Glomerular visceral epithelial cell (primary cell): Measurements from ENCODE around the gene CTSZ.
"Not testable (repeated sequence)": the region's sequence is repeated elsewhere in the genome, so short reads cannot be mapped to it uniquely, and the experiment has no call there.

Source experiments
- DNase-seq: peaks from one replicate; pipeline ENCODE4 v3.0.0-alpha.2; 2016; ENCODE audit errors: extremely low spot score

CTSZ gene

DNA sequence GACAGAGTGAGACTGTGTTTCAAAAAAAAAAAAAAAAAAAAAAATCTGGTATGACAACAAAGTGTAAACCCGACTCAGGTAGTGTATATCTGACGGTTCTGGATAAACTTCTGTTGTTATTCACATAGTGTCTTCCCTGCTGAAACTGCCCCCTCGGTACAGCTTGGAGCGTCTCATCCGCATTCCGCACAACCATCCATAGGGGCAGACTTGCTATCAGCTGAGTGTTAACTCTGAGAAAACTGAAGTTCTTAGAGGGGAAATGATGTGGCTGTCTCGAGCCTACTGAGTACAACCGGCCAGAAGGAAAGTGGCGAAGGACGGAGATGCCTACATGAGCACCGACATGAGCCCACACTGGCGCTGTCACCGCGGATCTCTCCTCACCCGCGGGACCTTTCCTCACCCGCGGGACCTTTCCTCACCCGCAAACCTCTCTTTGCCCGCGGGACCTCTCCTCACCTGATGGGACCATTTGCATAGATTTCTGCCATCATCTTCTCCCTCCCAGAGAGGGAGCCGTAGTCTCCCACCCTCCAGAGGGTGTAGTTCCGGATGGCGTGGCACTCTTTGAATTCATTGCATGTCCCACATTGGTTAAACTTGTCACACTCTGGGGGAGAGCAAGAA, 9.8 kb downstream of the CTSZ start:
- DNase-seq = no peak

DNA sequence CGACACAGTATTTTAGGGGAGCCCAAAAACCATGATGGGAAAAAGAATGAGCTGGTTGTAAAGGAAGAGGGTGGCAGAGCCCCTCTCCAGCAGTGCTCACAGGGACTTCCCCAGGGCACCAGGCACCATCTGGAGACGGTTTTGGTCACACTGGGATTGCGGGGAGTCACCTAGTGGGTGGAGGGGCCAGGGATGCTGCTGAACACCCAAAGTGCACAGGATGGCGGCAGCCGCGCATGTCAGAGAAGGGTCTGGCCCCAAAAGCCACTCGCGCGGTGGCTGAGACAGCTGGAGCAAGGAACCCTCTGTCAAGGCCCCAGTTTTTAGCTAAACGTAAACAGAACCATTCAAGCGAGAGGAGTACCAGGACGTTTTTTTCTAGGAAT, 10.8 kb downstream of the CTSZ start:
- DNase-seq = no peak

DNA sequence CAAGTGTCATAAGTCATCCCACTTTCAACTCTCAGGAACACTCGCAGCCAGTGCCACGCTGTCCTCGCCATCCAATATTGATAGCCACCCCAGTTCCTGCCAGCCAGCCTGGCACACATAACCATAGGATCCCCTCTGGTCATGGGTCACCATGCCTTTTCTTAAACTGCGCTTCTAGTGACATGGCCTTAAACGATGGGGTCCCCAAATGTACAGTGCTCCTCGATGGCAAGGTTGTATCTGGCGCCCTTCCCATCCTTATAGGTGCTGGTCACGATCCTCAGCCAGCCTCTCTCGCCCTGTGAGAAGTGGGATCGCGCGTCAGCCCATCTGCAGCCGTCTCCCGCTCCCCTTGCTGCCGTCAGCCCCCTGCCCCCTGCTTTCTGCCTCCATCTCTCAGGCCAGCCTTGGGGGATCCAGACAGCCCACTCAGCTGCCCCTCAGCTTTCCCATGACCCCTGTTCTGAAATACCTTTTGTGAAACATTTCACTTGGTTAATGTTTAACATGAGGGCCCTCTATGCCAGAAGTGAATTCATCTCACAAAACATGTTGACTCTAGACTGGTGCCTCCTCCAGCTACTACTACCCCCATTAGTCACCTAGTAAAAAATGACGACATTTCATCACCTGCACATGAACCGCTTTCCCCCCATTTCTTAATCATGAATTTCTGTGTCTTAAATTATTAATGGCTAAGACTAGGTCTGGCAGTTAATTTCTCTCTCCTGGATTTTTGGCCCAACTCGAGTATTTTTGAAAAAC, 11.4 kb downstream of the CTSZ start:
- DNase-seq = peak; percentile 73

DNA sequence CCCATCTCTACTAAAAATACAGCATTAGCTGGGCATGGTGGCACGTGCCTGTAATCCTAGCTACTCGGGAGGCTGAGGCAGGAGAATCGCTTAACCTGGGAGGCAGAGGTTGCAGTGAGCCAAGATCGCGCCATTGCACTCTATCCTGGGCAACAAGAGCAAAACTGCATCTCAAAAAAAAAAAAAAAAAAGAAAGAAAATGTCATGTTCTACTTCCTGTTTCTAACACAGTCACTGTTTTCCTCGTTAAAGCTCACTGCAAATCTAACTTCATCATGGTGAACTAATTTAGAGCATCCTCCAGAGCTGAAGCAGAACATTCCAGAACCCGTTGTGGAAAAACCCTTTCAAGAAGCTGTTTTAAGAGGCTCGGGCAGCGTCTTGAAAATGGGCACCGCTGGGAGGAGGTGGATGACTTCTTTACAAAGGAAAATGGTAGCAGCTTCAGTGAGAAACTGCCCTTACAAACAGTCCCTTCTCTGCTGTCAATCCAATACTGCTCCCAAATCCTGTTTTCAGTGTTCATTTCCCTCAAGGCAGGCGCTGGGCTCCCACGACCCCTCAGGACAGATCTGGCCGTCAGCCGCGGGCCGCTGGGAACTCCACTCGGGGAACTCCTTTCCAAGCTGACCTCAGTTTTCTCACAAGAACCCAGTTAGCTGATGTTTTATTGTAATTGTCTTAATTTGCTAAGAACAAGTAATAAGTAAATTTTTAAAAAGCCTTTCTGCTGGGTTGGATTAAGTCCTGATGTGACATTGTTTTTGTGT, 12.5 kb downstream of the CTSZ start:
- no peak for DNase-seq

DNA sequence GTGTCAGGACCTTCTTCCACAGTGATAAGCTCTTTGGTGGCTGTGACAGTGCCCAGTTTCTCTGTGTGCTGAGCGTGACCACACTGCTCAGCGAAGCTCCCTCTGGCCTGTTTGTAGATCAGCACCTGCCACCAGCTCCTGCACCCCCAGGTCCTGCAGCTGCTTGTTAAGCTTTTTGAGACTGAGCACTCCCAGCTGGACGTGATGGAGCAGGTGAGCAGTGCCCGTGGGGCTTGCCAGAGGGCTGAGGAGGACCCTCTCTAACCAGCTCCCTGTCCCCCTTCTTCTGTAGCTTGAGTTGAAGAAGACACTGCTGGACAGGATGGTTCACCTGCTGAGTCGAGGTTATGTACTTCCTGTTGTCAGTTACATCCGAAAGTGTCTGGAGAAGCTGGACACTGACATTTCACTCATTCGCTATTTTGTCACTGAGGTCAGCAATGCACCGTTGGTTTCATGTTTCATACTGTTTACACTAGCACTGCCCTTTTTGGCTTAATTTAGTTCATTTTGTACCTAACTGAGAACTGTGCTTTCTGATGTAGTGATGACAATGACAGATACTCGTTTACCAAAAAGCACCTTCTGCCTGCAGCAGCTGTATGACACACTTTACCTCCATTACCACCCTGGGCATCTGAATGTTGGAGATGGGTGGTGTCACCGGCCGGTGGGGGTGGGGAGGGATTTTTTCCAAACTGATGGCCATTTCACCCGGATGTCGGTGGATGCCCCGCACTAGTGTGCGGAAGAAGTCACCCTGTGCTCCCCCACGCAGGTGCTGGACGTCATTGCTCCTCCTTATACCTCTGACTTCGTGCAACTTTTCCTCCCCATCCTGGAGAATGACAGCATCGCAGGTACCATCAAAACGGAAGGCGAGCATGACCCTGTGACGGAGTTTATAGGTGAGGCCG, 13.5 kb downstream of the CTSZ start:
- no peak for DNase-seq

DNA sequence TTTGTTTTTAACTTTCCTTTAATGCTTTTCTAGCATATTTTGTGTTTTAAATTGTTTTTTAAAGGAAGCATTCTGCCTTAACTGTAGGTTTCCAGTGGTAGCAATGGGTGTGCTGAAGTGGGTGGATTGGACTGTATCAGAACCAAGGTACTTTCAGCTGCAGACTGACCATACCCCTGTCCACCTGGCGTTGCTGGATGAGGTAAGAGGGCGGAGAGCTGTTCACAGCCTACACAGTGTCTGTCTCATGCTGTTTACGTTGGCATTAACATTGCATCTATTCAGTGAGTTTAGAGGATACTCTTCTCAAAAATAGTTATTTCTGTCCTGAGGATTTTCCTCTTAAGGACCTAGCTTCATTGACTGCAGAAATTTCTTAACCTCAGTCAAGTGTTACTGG, 14.1 kb downstream of the CTSZ start:
- DNase-seq = no peak

DNA sequence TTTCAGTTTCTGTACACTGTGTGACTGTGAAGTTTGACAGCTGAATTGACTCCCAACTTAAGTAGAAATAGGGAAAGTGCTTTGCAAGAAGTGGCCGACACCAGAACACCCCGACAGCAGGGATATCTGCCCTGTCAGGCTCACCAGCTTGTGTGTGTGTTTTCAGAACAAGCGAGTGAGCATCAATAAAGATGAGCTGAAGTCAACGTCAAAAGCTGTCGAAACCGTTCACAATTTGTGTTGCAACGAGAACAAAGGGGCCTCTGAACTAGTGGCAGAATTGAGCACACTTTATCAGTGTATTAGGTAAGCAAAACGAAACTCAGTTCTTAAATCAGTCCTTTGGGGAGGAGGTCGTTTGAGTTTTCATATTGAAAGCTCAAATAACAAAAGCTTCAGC, 15.3 kb downstream of the CTSZ start:
- DNase-seq = no peak

DNA sequence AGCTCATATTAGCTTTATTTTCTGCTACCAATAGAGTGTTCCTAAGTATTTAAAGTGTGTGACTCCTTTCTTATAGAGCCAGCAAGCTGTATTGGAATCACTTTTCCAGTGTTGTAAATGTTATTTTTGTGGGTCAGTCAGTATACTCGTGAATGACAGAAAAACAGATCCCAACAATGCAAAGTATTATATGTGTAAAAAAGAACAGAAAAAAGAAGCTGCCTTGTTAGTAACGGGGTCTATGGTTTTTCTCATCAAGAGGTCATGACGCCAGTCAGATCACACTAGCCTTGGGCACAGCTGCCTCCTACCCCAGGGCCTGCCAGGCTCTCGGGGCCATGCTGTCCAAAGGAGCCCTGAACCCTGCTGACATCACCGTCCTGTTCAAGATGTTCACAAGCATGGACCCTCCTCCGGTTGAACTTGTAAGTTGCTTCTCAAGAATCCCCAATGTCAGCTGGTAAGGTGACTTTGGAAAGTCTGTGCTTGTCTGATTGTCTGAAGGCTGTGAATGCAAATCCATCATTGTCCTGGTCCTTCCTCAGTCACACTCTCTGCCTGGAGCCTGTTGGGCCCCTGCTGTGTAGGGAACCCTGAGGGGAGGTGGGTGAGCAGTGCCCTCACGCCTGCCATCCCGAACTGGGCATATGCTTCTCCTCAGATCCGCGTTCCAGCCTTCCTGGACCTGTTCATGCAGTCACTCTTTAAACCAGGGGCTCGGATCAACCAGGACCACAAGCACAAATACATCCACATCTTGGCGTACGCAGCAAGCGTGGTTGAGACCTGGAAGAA, 16.2 kb downstream of the CTSZ start:
- no peak for DNase-seq

DNA sequence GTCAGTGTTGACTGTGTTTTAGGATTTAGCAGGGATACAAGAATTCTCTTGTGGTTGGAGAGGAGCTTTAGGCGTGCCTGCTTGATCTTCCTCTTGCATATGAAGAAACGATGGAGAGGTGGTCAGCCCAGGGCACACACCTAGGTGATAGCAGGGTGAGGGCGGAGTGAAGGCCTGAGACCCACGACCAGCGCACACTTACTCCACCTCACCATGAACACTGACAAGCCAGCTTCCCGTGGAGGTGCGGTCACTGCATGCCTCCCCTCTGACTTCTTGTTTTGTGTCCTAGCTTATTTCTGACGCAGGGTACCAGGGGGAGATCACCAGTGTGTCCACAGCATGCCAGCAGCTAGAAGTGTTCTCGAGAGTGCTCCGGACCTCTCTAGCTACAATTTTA, 17.9 kb downstream of the CTSZ start:
- no peak for DNase-seq

DNA sequence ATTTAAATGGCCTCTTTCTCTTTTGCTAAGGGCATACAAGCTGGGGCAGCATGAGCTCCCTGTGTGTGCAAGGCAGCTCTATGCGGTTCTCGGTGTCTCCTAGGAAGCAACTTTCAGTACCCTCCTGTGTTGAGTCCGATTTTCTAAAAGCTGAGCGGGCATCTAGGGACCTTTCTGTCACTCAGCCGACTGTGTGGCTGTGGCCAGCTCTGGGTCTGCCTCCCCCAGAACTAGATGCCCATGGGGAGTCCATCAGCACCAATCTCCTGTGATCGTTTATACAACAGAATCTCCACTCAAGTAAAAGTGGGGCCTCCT, 18.5 kb downstream of the CTSZ start:
- no peak for DNase-seq

DNA sequence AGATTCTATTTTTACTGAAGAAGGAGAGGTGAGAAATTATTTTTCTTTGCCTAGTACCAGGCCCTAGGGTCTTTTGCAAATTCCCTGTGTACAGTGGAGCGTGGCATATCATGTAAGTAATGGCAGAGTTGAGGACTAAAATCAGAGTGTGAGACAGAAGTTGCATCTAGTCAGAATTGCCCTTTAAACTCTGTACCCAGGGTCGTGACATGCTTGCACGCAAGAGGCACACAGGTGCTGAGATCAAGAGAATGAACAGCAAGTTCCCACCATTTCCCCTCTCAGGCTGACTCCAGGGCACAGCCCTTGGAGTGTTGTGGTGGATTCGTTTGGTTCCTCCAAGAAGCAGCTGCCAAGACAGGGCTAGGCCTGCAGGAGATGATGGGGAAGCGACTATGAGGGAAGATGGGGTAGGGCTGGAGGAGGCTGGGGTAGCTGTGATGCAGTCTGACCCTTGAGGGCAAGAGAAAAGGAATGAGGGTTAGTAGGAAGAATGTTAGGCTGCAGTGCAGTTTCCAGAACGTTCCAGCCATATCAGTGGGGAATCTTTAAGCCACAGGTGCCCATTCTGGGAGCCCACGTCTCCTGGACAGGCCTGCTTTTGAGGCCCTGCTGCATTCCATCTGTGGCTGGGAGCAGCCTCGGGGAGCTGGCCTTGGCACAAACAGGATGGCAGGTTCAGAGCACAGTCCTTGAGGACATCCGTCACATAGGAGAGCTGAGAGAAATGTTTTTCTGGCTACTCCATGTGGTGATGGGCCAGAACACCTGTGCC, 19.1 kb downstream of the CTSZ start:
- DNase-seq = no peak

DNA sequence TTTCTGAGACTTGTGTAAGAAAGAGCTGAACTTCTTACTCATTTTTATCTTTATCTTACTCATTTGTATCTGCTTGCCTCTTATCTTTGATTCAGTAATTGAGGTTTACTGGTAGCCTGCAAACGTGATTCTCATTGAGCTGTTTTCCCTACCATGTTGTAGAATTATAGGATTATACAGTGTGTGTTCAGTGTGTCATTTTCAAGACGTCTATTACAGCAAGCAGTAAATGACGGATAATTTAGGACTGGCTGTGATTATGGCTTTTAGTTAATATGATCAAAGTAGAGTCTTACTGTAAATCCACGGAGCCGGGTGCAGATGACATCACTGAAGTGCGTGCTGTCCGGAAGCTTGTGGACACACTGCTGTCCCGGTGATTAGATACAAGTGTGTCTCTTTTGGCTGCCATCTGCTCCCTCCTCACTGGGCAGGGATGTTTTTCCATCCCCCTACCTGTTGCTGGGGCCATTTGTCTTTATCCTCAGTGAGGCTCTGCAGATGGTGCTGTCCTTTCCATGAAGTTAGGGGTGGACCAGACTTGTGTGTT, 20.0 kb downstream of the CTSZ start:
- DNase-seq = no peak

DNA sequence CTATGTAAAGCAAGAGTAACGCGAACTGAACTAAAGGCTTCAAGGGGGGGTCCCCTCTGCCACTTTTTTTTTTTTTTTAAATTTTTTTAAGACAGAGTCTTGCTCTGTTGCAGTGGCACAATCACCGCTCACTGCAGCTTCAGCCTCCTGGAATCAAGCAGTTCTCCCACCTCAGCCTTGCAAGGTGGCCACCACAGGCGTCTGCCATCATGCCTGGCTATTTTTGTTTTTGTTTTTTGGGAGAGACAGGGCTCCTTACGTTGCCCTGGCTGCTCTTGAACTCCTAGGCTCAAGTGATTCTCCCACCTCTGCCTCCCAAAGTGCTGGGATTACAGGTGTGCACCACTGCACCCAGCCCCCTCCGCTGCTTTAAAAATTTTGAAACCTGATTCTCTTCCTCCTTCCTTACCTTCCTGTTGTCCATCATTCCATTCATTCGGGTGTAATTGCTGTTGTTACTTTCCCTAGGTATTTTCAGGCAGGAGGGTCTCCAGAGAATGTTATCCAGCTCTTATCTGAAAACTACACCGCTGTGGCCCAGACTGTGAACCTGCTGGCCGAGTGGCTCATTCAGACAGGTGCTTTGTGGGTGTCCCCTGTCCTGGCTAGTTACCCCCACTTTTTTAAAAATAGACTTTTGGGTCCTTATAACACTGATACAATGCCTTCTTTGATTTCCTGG, 20.6 kb downstream of the CTSZ start:
- DNase-seq = no peak

DNA sequence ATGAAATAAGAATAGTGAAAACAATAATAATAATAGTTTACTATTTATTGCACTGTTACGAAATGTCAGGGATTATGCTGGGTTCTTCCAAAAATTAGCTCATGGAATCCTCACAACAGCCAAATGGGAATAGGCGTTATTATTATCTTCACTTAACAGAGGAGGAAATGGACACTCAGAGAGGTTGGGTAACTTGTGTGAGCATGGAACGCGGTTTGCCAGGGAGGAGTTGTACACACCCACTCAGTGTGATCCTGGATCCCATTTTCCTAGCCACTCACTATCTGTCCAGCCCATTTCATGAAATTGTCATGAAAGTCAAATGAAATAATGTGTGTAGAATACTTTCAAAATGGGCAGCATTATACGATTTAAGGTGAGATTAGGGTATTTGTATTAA, 21.4 kb downstream of the CTSZ start:
- no peak for DNase-seq

DNA sequence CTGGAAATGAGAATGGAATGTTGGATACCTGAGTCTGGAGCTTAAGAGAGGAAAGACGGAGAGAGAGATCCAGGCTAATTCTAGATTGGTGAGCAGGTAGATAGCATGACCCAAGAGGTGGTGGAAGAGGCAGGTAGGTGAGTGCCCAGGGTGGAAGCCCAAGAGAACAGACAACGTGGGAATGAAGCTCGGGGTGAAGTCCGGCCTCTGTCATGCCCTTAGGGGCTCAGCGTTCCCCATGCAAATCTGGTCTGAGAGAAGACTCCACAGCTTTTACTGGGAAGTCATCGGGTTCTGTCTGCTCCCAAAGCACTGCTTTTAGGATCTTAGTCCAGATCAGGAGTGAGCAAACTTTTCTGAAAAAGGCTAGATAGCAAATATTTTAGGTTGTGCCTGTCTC, 22.4 kb downstream of the CTSZ start:
- no peak for DNase-seq

DNA sequence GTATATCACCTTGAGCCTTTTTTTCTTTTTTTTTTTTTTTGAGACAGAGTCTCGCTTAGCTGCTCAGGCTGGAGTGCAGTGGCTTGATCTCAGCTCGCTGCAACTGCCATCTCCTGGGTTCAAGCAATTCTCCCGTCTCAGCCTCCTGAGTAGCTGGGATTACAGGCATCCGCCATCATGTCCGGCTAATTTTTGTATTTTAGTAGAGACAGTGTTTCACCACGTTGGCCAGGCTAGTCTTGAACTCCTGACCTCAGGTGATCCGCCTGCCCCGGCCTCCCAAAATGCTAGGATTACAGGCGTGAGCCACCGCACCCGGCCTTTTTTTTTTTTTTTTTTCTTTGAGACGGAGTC, 24.0 kb downstream of the CTSZ start:
- not testable (repeated sequence) for DNase-seq

DNA sequence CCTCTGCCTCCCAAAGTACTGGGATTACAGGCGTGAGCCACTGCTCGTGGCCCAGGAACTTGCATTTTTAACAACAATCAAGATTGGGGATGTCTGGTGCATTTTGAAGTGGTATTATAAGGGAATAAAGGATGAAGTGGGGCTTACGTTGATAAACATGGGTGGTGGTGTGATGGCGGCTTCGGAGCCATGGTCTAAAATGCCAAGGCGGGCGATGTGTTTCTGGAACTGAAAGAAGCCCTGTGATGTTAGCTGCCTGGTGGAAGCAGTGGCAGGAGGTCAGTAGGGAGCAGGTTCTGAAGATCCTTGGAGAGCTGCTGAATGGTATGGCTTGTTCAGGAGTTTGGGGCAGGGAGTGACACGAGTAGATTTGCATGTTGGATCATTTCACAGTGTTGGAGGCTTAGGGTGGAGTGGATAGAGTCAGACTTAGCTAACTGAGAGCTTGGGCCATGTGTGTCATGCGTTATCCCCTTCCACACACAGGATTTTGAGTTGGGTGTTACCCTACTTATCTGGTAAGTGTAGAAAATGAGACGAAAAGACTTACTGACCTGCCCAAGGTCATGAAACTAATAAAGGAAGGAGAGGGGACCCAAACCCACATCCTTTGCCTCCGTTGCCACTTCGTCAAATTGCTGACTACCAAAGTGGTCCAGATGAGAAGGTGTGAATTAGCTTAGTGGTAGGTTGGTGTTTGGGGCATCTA, 24.5 kb downstream of the CTSZ start:
- no peak for DNase-seq

DNA sequence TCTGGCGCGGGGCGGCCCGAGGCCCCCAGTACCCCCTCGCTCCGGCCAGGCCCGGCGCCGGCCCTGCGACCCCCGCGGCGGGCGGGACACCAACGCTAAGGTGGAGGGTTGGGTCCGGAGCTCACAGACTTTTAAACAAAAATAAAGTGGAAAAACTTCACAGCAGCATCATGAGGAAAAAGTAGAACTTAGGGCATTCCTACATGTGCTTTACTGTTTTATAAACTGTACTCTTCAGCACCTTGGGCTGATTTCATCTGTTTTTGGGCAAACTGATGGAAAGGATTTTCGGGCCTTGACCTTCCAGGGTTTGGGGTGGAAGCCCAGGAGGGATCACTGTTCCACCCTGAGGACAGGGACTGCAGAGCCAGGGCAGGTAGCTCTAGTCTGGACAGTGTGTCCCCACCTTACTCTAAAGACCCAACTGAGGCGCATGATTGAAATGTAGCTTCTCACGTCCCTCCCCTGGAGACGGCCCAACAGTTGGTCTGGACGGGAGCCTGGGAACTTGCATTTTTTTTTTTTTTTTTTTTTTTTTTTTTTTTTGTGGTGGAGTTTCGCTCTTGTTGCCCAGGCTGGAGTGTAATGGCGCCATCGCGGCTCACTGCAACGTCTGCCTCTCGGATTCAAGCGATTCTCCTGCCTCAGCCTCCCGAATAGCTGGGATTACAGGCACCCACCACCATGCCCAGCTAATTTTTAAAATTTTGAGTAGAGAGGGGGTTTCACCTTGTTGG, 25.3 kb downstream of the CTSZ start:
- no peak for DNase-seq
